ENCODE data around the gene PITRM1. TPM values are rescaled to one million over a fixed set of nuclear protein-coding genes. Genes with fewer than 3 reads are reported as not detected.

Gene PITRM1
- total RNA-seq, 4 donors from 2014 or later, result 78.6 to 102 (median 87.0) TPM

DNA sequence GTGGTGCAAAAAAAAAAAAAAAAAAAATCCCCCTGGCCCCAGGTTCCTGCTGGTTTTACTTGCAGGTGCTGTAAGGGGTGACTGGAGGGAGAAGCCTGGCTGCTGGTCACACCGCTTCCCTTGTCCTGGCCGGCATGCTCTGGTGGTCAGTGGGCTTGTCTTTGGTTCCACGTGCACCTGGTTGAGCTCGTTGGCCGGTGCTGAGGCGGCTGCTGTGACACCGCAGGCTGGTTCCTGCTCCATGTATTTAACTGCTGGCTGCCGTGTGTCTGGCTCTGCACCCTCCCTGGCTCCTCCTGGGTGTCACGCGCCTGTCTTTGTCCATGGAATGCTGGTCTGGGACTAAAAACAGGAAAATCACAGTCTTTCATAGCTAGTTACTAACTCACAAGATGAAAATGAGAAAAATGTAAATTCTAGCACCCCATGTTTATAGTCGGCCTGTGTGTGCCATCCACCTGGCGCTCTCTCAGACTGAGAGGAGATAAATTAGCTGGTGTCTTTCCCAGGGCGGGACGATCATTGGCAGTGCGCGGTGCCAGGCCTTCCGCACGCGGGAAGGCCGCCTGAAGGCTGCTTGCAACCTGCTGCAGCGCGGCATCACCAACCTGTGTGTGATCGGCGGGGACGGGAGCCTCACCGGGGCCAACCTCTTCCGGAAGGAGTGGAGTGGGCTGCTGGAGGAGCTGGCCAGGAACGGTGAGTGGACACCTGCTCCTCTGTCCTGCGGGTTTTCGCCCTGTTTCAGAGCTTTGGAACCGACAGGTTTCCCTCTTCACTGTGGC is 71.5 kb downstream of the PITRM1 start:
- H3K27me3 ChIP-seq, result no peaks in the 10 kb centered on the region
- H3K4me3 ChIP-seq, result no peak overlapping the region
- peaks cover 5 to 73% (median 11%) of the 10 kb centered on the region in 3 donors for H3K4me1 ChIP-seq
- no peaks in the 10 kb centered on the region for H3K9me3 ChIP-seq
- peaks cover 0 to 60% of the 10 kb centered on the region in 2 donors for H3K36me3 ChIP-seq
- no peak for ATAC-seq
- WGBS, 2 donors (ENCODE audit: low coverage in 1 of 2), result 85 to 89% methylated on average over 7 to 20 of the region's 31 CpGs
- TF ChIP-seq, protein P1, sequence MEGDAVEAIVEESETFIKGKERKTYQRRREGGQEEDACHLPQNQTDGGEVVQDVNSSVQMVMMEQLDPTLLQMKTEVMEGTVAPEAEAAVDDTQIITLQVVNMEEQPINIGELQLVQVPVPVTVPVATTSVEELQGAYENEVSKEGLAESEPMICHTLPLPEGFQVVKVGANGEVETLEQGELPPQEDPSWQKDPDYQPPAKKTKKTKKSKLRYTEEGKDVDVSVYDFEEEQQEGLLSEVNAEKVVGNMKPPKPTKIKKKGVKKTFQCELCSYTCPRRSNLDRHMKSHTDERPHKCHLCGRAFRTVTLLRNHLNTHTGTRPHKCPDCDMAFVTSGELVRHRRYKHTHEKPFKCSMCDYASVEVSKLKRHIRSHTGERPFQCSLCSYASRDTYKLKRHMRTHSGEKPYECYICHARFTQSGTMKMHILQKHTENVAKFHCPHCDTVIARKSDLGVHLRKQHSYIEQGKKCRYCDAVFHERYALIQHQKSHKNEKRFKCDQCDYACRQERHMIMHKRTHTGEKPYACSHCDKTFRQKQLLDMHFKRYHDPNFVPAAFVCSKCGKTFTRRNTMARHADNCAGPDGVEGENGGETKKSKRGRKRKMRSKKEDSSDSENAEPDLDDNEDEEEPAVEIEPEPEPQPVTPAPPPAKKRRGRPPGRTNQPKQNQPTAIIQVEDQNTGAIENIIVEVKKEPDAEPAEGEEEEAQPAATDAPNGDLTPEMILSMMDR (IDR thresholded peaks at IDR 0.05), result no peak
- TF ChIP-seq POLR2A (IDR thresholded peaks at IDR 0.05), result no peak
- no peak for TF ChIP-seq POLR2AphosphoS5 (IDR thresholded peaks at IDR 0.05)
- no peak for TF ChIP-seq EP300 (IDR thresholded peaks at IDR 0.05)
- H3K27ac ChIP-seq, result peak overlapping the region in 3 of 4 donors; percentile 54 to 88 (median 69)

DNA sequence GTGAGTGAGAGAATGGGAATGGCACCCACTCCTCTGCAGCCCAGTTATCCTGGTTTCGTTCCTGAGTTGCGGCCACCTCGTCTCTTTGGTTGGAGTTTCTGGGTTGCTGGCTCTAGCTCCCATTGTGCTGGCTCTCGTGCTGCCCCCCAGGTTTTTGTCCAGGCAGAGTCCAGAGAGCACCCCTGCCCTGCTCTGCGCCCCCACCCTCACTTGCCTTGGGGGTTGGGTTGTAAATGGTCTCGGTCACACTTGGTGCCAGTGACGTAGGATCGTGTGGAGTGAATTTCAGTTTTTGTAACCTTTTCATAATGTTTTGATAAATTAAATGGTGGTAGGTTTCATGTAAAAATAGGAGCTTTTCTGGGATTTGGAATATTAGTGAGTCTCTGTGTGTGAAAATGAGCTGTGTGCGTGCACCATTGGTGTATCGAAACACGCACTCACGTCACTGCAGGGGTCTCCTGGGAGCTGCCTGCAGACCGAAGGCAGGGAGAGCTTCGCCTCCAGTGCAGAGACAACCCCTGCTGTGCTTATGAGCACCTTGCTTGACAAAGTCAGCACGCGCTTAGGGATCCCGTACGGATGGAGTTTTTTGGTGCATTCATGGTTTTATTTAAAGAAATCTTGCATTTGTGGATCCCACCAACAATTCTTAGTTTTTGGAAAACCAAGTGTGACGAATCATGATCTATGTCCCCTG is 72.3 kb downstream of the PITRM1 start:
- H3K4me3 ChIP-seq, result no peak overlapping the region
- 91 to 92% methylated on average over 4 to 15 of the region's 19 CpGs for WGBS, 2 donors (ENCODE audit: low coverage in 1 of 2)
- no peaks in the 10 kb centered on the region for H3K9me3 ChIP-seq
- H3K27ac ChIP-seq, result peak overlapping the region in 1 of 4 donors; percentile 88
- peaks cover 7 to 71% (median 14%) of the 10 kb centered on the region in 3 donors for H3K4me1 ChIP-seq
- no peaks in the 10 kb centered on the region for H3K27me3 ChIP-seq
- peaks cover 0 to 52% of the 10 kb centered on the region in 2 donors for H3K36me3 ChIP-seq
- no peak for ATAC-seq
- TF ChIP-seq EP300 (IDR thresholded peaks at IDR 0.05) (no peak), POLR2AphosphoS5 (IDR thresholded peaks at IDR 0.05) (no peak), POLR2A (IDR thresholded peaks at IDR 0.05) (no peak)
- TF ChIP-seq, protein P1 (IDR thresholded peaks at IDR 0.05), result no peak

GRCh38 chr10:3099291-3100092 is 73.1 kb downstream of the PITRM1 start:
- H3K9me3 ChIP-seq, result no peaks in the 10 kb centered on the region
- peak overlapping the region in 1 of 4 donors; percentile 88 for H3K27ac ChIP-seq
- no peak overlapping the region for H3K4me3 ChIP-seq
- H3K4me1 ChIP-seq, result peaks cover 11 to 72% (median 20%) of the 10 kb centered on the region in 3 donors
- H3K27me3 ChIP-seq, result no peaks in the 10 kb centered on the region
- no peak for ATAC-seq
- 84 to 100% methylated on average over 5 to 19 of the region's 22 CpGs for WGBS, 2 donors (ENCODE audit: low coverage in 1 of 2)
- no peak for TF ChIP-seq POLR2AphosphoS5 (IDR thresholded peaks at IDR 0.05)
- TF ChIP-seq EP300 (IDR thresholded peaks at IDR 0.05), result no peak
- TF ChIP-seq, protein P1 (IDR thresholded peaks at IDR 0.05), result no peak
- TF ChIP-seq POLR2A (IDR thresholded peaks at IDR 0.05), result no peak
- H3K36me3 ChIP-seq, result peaks cover 0 to 45% of the 10 kb centered on the region in 2 donors

DNA sequence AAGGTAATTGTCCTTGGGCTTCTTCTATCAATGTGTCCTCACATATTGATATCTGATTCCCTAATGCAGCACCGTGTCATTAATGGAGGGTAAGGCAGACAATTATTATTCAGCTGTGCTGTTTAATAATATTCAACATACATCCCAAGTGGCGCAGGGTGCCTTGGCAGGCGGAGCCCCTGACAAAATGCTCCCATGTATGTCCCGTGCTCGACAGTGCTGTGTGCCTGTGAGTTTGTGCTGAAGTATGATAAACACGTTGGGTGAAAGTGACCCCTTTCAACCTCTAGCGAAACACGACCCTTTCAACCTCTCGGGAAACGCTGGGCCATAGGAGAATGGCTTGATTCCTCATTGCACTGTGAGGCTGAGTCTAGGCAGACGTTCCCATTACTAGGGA is 73.9 kb downstream of the PITRM1 start:
- H3K36me3 ChIP-seq, result peaks cover 0 to 37% of the 10 kb centered on the region in 2 donors
- H3K27me3 ChIP-seq, result no peaks in the 10 kb centered on the region
- no peak overlapping the region for H3K4me3 ChIP-seq
- H3K4me1 ChIP-seq, result peaks cover 11 to 71% (median 25%) of the 10 kb centered on the region in 3 donors
- no peaks in the 10 kb centered on the region for H3K9me3 ChIP-seq
- WGBS, 2 donors (ENCODE audit: low coverage in 1 of 2), result 72 to 76% methylated on average over 8 to 11 of the region's 11 CpGs
- H3K27ac ChIP-seq, result peak overlapping the region in 1 of 4 donors; percentile 88
- TF ChIP-seq, protein P1 (IDR thresholded peaks at IDR 0.05), result no peak
- no peak for TF ChIP-seq POLR2AphosphoS5 (IDR thresholded peaks at IDR 0.05)
- TF ChIP-seq EP300 (IDR thresholded peaks at IDR 0.05), result no peak
- no peak for TF ChIP-seq POLR2A (IDR thresholded peaks at IDR 0.05)
- ATAC-seq, result no peak

Measured in gastroesophageal sphincter (tissue), 4 donors.